Aorta (tissue), 5 donors: ENCODE results near the gene CXorf66. TPM values are rescaled to one million over a fixed set of nuclear protein-coding genes. Genes with fewer than 3 reads are reported as not detected.
"Not testable (repeated sequence)": the region's sequence is repeated elsewhere in the genome, so short reads cannot be mapped to it uniquely, and the experiment has no call there.

Source experiments
- ATAC-seq: fragments of 200-7000 bp; cut with Tn5 transposase; one replicate; pipeline ENCODE4 v1.9.1; 2022; ENCODE audit warnings: moderate library complexity; ENCODE audit not compliant: low FRiP score
- DNase-seq, 2 donors: peaks; one replicate each; pipeline ENCODE4 v3.0.0-alpha.2; 2020
- H3K27ac ChIP-seq, 2 donors: one replicate each; pipeline ENCODE4 v1.5.1; 2013; ENCODE audit warnings: low read length in 2 of 2, mild to moderate bottlenecking in 2 of 2, moderate library complexity in 2 of 2, control low read depth in 1 of 2, inconsistent platforms in 1 of 2, low read depth in 1 of 2
- H3K27me3 ChIP-seq, 2 donors: one replicate each; pipeline ENCODE4 v1.6.1; 2013; ENCODE audit warnings: control low read depth in 1 of 2, low read length in 1 of 2, mild to moderate bottlenecking in 1 of 2, moderate library complexity in 1 of 2; ENCODE audit not compliant: insufficient read depth in 2 of 2, control insufficient read depth in 1 of 2
- H3K36me3 ChIP-seq, 2 donors: one replicate each; pipeline ENCODE4 v1.6.1; 2013; ENCODE audit warnings: control low read depth in 1 of 2, low read length in 1 of 2, mild to moderate bottlenecking in 1 of 2; ENCODE audit not compliant: insufficient read depth in 2 of 2, control insufficient read depth in 1 of 2
- H3K4me1 ChIP-seq, 2 donors: one replicate each; pipeline ENCODE4 v1.6.1; 2013; ENCODE audit warnings: low read length in 2 of 2, control low read depth in 1 of 2, mild to moderate bottlenecking in 1 of 2, moderate library complexity in 1 of 2; ENCODE audit not compliant: insufficient read depth in 2 of 2, control insufficient read depth in 1 of 2
- H3K4me3 ChIP-seq, 2 donors: one replicate each; pipeline ENCODE4 v1.5.1; 2013; ENCODE audit warnings: low read length in 2 of 2, control low read depth in 1 of 2, mild to moderate bottlenecking in 1 of 2
- H3K9me3 ChIP-seq: one replicate; pipeline ENCODE4 v1.6.1; 2013; ENCODE audit warnings: mild to moderate bottlenecking, low read length; ENCODE audit not compliant: control insufficient read depth
- WGBS, 2 donors: extraction: QIAGEN DNeasy Blood & Tissue Kit; methylation state at CpG; one replicate each; pipeline ENCODE4 v1.1.7; 2013; 5-methylcytosine and 5-hydroxymethylcytosine counted together
- intact Hi-C, 2 donors: fragments of 100-400 bp; cut with DNase I; formaldehyde crosslinking; loops; one replicate each; pipeline versions ENCODE4 v1.14.2 to v1.15.0; 2022
- polyA plus RNA-seq, 2 donors: library from polyadenylated mRNA; stranded (reverse); fragments of 200-250 nt; gene quantifications; one replicate each; pipeline ENCODE4 v1.2.3, GENCODE V29; 2013
- total RNA-seq, 2 donors: library from RNA; stranded (reverse); fragmentation: NEBNext Ultra II Directional; extraction: Animal tissue kit (Norgen Biotek cat#: 25700); gene quantifications; one replicate each; pipeline ENCODE4 v1.2.1, GENCODE V29; 2021
- donor health status: healthy with polysubstance abuse.
- donor health status: Bipolar disorder and iron deficiency.
- donor health status: DM: no; HTN: no; CAD: no.
- donor health status: DM: no; HTN: no; CAD: no.
- donor health status: DM: yes; HTN: yes; CAD: no.

Gene CXorf66
- total and polyA plus RNA-seq, 4 donors = not detected

DNA sequence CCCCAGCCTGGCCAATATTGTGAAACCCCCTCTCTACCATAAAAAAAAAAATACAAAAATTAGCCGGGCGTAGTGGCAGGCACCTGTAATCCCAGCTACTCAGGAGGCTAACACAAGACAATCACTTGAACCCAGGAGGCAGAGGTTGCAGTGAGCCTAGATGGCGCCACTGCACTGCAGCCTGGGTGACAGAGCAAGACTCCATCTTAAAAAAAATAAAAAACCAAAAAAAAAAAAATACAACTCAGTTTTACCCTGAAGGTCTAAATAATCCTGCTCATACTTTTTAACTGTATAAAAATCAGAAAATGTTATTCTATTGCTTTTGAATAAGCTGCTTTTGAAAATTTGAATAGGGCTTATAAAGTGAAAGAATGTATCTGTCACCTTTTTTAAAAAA, 838 bp upstream of the CXorf66 start:
- WGBS, 2 donors = 59 to 70% methylated on average over 3 of the region's 3 CpGs
- H3K4me3 ChIP-seq, ATAC-seq, intact Hi-C loops, H3K9me3 ChIP-seq, DNase-seq, H3K27me3 ChIP-seq, H3K4me1 ChIP-seq, H3K27ac ChIP-seq, H3K36me3 ChIP-seq: not testable (repeated sequence)

GRCh38 chrX:139961091-139961490, 4.2 kb downstream of the CXorf66 start:
- ATAC-seq, H3K4me1 ChIP-seq, H3K4me3 ChIP-seq, intact Hi-C loops, H3K27me3 ChIP-seq, H3K27ac ChIP-seq, H3K9me3 ChIP-seq, DNase-seq, H3K36me3 ChIP-seq: not testable (repeated sequence)
- 20 to 41% methylated on average over 2 of the region's 2 CpGs for WGBS, 2 donors

DNA sequence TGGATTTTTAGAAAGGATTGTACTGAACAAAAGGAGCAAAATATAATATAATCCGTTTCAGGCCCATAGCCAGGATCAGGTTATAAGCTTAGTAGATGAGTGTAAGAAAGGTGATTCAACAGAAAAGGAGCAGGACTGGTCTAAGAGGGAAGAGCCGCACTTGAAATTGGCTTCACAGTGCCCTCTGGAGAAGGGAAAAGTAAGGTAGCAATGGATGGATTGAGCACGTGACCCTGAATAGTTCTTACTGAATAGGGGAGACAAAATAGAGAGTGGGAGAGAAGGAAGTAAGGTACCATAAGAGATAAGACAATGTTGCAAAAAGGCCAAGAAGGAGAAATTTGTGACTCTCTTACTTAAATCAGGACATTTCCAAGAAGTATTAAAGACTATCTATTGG, 15.6 kb downstream of the CXorf66 start:
- H3K27ac ChIP-seq = no peak overlapping the region
- 49 to 56% methylated on average over 3 of the region's 3 CpGs for WGBS, 2 donors
- H3K9me3 ChIP-seq = no peaks in the 10 kb centered on the region
- intact Hi-C loops = no loop called here
- no peaks in the 10 kb centered on the region for H3K27me3 ChIP-seq
- no peak overlapping the region for H3K4me3 ChIP-seq
- DNase-seq = no peak
- no peaks in the 10 kb centered on the region for H3K36me3 ChIP-seq
- no peak for ATAC-seq
- no peaks in the 10 kb centered on the region for H3K4me1 ChIP-seq

DNA sequence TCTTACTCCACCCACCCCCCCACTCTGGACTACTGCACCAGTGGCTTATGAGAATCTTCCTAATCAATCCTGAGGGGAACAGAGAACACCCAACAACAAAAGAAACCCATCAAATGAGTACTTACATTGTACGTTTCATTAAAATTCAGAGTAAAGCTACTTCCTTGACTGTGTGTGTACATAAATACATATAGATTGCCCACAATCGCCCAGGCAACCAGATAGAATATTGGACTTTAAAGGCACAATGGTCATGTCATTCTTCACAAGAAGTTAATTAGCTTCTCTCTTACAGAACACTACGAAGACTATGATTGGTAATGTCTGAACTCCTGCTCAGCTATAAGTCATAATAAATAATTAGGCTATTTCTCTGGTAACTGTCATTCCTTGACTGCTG, 20.2 kb downstream of the CXorf66 start:
- no peak overlapping the region for H3K27ac ChIP-seq
- H3K36me3 ChIP-seq = no peaks in the 10 kb centered on the region
- intact Hi-C loops = no loop called here
- no peak overlapping the region for H3K4me3 ChIP-seq
- H3K27me3 ChIP-seq = no peaks in the 10 kb centered on the region
- WGBS, 2 donors = 67 to 75% methylated on average over 3 of the region's 3 CpGs
- DNase-seq = no peak
- no peaks in the 10 kb centered on the region for H3K9me3 ChIP-seq
- no peak for ATAC-seq
- no peaks in the 10 kb centered on the region for H3K4me1 ChIP-seq

- no peak overlapping the region for H3K4me3 ChIP-seq
- no peaks in the 10 kb centered on the region for H3K9me3 ChIP-seq
- H3K27me3 ChIP-seq = no peaks in the 10 kb centered on the region
- DNase-seq (no peak), ATAC-seq (no peak)
- H3K36me3 ChIP-seq = no peaks in the 10 kb centered on the region
- no peaks in the 10 kb centered on the region for H3K4me1 ChIP-seq
- intact Hi-C loops = no loop called here
- no peak overlapping the region for H3K27ac ChIP-seq
These were observed 29.1 kb downstream of the CXorf66 start for GRCh38 chrX:139936259-139936658.

GRCh38 chrX:139933904-139934303, 31.4 kb downstream of the CXorf66 start:
- H3K36me3 ChIP-seq = no peaks in the 10 kb centered on the region

GRCh38 chrX:139932901-139933796, 32.2 kb downstream of the CXorf66 start, which contains the start of gene ATP11C:
TSS of gene ATP11C (minus strand) at chrX:139933053. CDS start at chrX:139932042, 1,011 bp downstream.
- Histone ChIP-seq H3K4me3 (peak within 1 kb of the TSS; percentile 62 to 77), H3K4me1 (peaks cover 0 to 3% of the 10 kb centered on the region in 2 donors), H3K36me3 (no peaks in the 10 kb centered on the region), H3K27ac (peak within 1 kb of the TSS; percentile 10 to 97), H3K27me3 (no peaks in the 10 kb centered on the region), H3K9me3 (no peaks in the 10 kb centered on the region)
- 0 to 21% methylated on average over 47 to 52 of the region's 52 CpGs for WGBS, 2 donors
- peak; percentile 95 for ATAC-seq
- peak; percentile 88 to 93 for DNase-seq
- intact Hi-C loops = loop anchor here (2.0 to 5.0 kb wide), 3 partner anchors 51 to 106 kb away; no protein-coding TSS in a partner anchor

More at GRCh38 chrX:139933904-139934303, 31.4 kb downstream of the CXorf66 start:
- Histone ChIP-seq H3K4me1 (peaks cover 0 to 3% of the 10 kb centered on the region in 2 donors), H3K27ac (peak overlapping the region in 1 of 2 donors; percentile 86), H3K4me3 (no peak overlapping the region), H3K27me3 (no peaks in the 10 kb centered on the region), H3K9me3 (no peaks in the 10 kb centered on the region)
- ATAC-seq (no peak), DNase-seq (no peak)
- intact Hi-C loops = loop anchor here (2.0 to 5.0 kb wide), 3 partner anchors 52 to 107 kb away; no protein-coding TSS in a partner anchor
- WGBS, 2 donors = 53 to 66% methylated on average over 15 of the region's 15 CpGs

DNA sequence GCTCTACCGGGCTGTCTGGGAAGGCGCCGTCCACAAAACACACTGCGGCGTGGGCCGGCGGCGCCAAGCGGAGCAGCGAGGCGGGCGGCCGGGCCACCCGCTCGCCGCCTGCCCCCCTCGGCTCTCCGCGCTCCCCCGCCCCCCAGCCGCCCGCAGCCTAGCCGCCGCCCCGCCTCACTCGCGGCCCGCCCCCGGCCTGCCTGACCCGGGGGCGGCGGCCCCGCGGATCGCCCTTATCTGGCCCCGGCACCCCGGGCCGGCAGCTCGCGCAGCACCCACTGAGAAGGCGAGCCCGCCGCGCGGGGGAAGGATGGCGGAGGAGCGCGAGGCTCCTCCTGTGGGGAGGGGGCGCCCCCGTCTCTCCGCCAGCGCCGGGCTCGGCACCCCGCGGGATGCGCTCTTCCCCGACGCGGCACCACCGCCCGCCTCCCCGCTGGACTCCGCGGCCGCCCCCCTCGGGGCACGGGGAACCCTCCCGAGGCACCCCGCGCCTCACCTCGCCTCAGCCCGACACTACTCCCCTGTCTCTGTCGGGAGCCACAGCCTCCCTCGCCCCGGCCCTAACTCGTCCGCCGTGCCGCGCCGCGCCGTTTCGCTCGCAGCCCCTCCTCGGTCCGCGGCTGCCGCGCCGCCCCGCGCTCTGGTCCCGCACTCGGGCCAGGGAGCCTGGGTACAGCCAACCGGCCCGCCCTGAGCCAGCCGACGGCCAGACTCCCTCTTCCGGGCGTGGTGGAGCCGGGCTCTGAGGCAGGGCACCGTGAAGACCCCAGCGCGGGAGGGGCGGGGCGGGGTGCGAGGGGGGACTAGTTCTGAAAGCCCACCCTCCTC, 33.0 kb downstream of the CXorf66 start:
- intact Hi-C loops = loop anchor here (2.0 to 5.0 kb wide), 3 partner anchors 50 to 105 kb away; no protein-coding TSS in a partner anchor
- DNase-seq = peak; percentile 65 to 85
- peak overlapping the region; percentile 62 to 77 for H3K4me3 ChIP-seq
- peak; percentile 72 for ATAC-seq
- H3K27ac ChIP-seq = peak overlapping the region; percentile 10 to 97
- WGBS, 2 donors = 0 to 20% methylated on average over 65 to 109 of the region's 109 CpGs
- H3K27me3 ChIP-seq = no peaks in the 10 kb centered on the region
- H3K36me3 ChIP-seq = no peaks in the 10 kb centered on the region
- H3K4me1 ChIP-seq = peaks cover 0 to 3% of the 10 kb centered on the region in 2 donors
- H3K9me3 ChIP-seq = no peaks in the 10 kb centered on the region
